DND-41 (cell line): ENCODE data around the gene FRMD7.

ENCODE experiments used
- CTCF ChIP-seq: IDR thresholded peaks from 2 replicates; pipeline ENCODE4 v1.5.1; 2012; ENCODE audit warnings: borderline replicate concordance, low read length, moderate library complexity, mild to moderate bottlenecking; ENCODE audit not compliant: poor library complexity, severe bottlenecking; ENCODE audit errors: extremely low read depth
- EZH2 ChIP-seq: IDR thresholded peaks from 3 replicates; pipeline ENCODE4 v1.6.1; 2012; ENCODE audit warnings: borderline replicate concordance, low read depth, mild to moderate bottlenecking, moderate library complexity, low read length, inconsistent platforms; ENCODE audit not compliant: severe bottlenecking

- TF ChIP-seq EZH2 (no peak), CTCF (no peak)
Measured at GRCh38 chrX:132107291-132107690, 20.5 kb downstream of the FRMD7 start.
